ENCODE data around the gene SLIT3. TPM values are rescaled to one million over a fixed set of nuclear protein-coding genes. Genes with fewer than 3 reads are reported as not detected.

SLIT3 gene
- total RNA-seq, 1 experiment from 2014 or later, result 0.92 TPM

GRCh38 chr5:169011451-169011850 is 289.5 kb downstream of the SLIT3 start:
- peaks cover 34 to 37% of the 10 kb centered on the region in 2 experiments for H3K4me1 Mint-ChIP-seq
- H3K4me1 ChIP-seq (ENCODE audit: insufficient read depth, low read length), result peaks cover 4% of the 10 kb centered on the region; the same call in 1 of the 2 replicates
- no CpG with 5 or more reads among the region's 5 CpGs for WGBS (ENCODE audit: extremely low coverage, insufficient read length, low lambda C conversion rate)

More at GRCh38 chr5:169011451-169011850, 289.5 kb downstream of the SLIT3 start:
- H3K23me2 ChIP-seq (ENCODE audit: insufficient read length, low read depth, low read length, poor library complexity, severe bottlenecking), result no peaks in the 10 kb centered on the region
- H2AFZ ChIP-seq (ENCODE audit: low read length), result no peak overlapping the region
- no peaks in the 10 kb centered on the region for H3K79me1 ChIP-seq (ENCODE audit: insufficient read depth, low read depth, low read length, poor library complexity, severe bottlenecking)
- H3K4ac ChIP-seq (ENCODE audit: low read depth, low read length), result no peak overlapping the region
- no peak overlapping the region for H3K27ac ChIP-seq (ENCODE audit: insufficient read length, low read depth, low read length)
- no peak overlapping the region for H2BK15ac ChIP-seq (ENCODE audit: low read depth, low read length)
- no peaks in the 10 kb centered on the region for H3K36me3 Mint-ChIP-seq (ENCODE audit: insufficient read depth in 1 of 3, low read depth in 3 of 3)
- no peak overlapping the region for H3K9ac ChIP-seq (ENCODE audit: extremely low read depth, insufficient read length, low read length)
- H3K4me3 Mint-ChIP-seq, result no peak overlapping the region
- no peak overlapping the region for H3T11ph ChIP-seq (ENCODE audit: low read length)
- H3K9me3 Mint-ChIP-seq, result no peaks in the 10 kb centered on the region
- H3K23ac ChIP-seq (ENCODE audit: insufficient read length, low read depth, low read length), result no peak overlapping the region
- H2BK120ac ChIP-seq (ENCODE audit: low read depth, low read length, poor library complexity, severe bottlenecking), result no peak overlapping the region
- no peak overlapping the region for H4K91ac ChIP-seq (ENCODE audit: insufficient read length, low read depth, low read length)
- H2BK20ac ChIP-seq (ENCODE audit: low read depth, low read length, poor library complexity, severe bottlenecking), result no peak overlapping the region
- H2BK5ac ChIP-seq (ENCODE audit: insufficient read length, low read length), result no peak overlapping the region
- TF ChIP-seq CTCF (conservative IDR thresholded peaks at IDR 0.05), result no peak
- H3K9me3 ChIP-seq (ENCODE audit: control insufficient read depth, low read depth, low read length), result no peaks in the 10 kb centered on the region
- no peaks in the 10 kb centered on the region for H4K20me1 ChIP-seq (ENCODE audit: control insufficient read depth, insufficient read depth, insufficient read length)
- H3K27ac Mint-ChIP-seq, result no peak overlapping the region
- H4K8ac ChIP-seq (replicated peaks; ENCODE audit: insufficient read length, low read depth, low read length), result no peak overlapping the region
- H2AK5ac ChIP-seq (ENCODE audit: insufficient read length, low read length), result no peak overlapping the region
- no peaks in the 10 kb centered on the region; the same call in 1 of the 2 replicates for H3K27me3 Mint-ChIP-seq (ENCODE audit: low read depth)
- H3K4me2 ChIP-seq (ENCODE audit: insufficient read depth, insufficient read length, low read length), result no peak overlapping the region
- H3K56ac ChIP-seq (ENCODE audit: insufficient read length, low read depth, low read length), result no peak overlapping the region
- no peak overlapping the region for H4K5ac ChIP-seq (ENCODE audit: insufficient read length, low read depth, low read length)
- no peaks in the 10 kb centered on the region for H3K27me3 ChIP-seq (ENCODE audit: insufficient read depth, low read length)
- H3K79me2 ChIP-seq (ENCODE audit: insufficient read depth, low read length), result no peaks in the 10 kb centered on the region
- H3K14ac ChIP-seq (ENCODE audit: insufficient read depth, low read length), result no peak overlapping the region
- H2BK12ac ChIP-seq (ENCODE audit: insufficient read length, low read depth, low read length), result no peak overlapping the region
- DNase-seq, result no peak
- no peak overlapping the region for H3K18ac ChIP-seq (ENCODE audit: insufficient read length, low read depth, low read length)
